Ramos (cell line): ENCODE data around the gene SHOX.

Source experiments
- in situ Hi-C: fragments of 300-500 bp; cut with MboI; formaldehyde crosslinking; loops from one replicate; pipeline ENCODE4 v1.14.3; 2022; ENCODE audit warnings: low sequenced_read_pairs; ENCODE audit not compliant: unreplicated experiment

The SHOX gene

DNA sequence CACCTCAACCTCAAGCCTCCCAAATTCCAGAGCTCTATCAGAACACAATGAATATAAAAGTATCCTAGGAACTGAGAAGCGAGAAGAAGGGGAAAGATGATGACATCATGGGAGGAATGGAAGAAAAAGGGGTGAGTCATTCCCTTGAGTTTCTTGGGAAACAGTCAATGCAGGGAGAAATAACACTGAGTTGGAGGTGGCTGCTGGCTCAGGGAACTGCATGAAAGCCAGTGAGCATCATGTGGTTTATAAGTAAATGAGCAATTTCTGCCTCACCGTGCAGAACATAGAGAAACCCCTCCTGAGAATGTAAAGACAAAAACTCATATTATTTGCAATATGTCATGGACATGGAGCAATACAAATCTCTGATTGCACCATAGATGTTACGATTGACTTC, 73.3 kb downstream of the SHOX start:
- in situ Hi-C loops, result no loop called here
